Activated CD8-positive, alpha-beta memory T cell treated with anti-CD3 and anti-CD28 coated beads for 24 hours (primary cell): ENCODE data around the gene ANTKMT.

ENCODE experiments used
- DNase-seq: peaks from one replicate; pipeline ENCODE4 v3.0.0-alpha.2; 2020

ANTKMT gene

GRCh38 chr16:715477-716199, 5.3 kb upstream of the ANTKMT start:
- DNase-seq = peak; percentile 82

- DNase-seq = no peak
Measured at GRCh38 chr16:716200-716568, 4.8 kb upstream of the ANTKMT start.

DNA sequence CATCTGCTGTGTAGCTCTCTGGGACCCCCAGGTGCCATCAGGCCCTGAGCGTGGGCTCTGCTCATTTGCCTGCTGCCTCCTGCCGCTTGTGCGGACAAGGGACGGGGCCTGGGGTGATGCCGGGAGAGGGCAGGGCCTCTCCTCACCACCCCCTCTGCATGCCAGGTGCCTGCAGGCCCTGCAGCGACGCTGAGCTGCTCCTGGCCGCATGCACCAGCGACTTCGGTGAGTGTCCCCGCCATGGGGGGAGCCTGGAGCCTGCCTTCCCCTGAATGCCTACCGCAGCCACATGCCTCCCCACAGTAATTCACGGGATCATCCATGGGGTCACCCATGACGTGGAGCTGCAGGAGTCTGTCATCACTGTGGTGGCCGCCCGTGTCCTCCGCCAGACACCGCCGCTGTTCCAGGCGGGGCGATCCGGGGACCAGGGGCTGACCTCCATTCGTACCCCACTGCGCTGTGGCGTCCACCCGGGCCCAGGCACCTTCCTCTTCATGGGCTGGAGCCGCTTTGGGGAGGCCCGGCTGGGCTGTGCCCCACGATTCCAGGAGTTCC, 4.1 kb upstream of the ANTKMT start:
- no peak for DNase-seq

DNA sequence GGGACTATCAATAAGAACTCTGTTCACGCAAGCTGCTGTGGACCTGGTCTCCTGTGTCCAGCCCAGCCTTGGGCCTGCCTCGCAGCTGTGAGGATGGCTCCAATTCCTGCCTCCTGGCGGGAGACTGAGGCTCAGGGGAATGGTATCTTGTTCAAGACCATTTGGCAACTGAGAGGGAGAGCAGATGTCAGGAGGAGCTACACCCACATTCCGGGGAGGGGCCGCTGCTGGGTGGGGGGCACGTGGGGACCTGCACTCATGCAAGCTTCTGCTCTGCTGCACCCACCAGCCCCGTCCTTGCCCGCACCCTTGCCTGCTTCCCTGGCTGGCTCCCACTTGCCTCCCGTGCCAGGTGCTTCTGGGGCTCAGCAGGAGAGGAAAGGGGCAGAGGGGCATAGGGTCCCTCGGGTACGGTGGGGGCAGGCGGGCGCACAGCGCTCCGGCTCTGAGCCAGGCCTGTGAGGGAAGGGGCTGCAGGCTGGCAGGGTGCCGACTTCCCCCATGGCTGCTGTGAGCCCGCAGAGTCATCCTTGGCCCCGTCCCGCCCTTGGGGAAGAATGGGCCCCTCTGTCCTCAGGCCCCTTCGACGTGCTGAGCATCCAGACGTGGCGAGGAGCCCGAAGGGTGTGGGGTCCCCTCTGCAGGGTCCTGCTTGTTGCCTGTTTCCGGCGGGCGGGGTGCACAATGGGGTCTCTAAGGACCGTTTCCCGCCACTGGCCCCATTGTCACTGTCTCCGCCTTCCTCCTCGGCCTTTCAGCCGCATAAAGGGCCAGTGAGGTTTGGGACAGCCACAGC, 3.3 kb upstream of the ANTKMT start:
- DNase-seq = no peak

DNA sequence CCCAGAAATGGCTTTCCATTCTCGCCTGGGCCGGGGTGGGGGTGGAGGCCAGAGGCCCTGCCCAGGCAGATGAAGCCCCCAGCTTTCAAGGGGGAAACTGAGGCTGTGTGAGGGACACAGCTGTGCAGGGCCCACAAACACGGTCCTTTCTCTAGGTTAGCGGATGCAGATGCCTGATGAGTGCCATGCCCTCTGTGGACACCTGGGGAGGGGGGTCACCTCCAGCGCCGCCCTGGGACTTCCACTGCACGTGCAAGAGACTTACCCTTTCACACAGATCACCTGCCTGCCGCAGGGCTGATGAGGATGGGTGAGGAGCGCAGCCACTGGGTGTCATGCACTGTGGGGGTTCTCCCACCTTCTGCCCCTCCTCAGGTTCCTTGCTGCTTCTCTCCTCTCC, 2.6 kb upstream of the ANTKMT start:
- no peak for DNase-seq

- no peak for DNase-seq
Measured at GRCh38 chr16:718922-719321, 2.0 kb upstream of the ANTKMT start.

DNA sequence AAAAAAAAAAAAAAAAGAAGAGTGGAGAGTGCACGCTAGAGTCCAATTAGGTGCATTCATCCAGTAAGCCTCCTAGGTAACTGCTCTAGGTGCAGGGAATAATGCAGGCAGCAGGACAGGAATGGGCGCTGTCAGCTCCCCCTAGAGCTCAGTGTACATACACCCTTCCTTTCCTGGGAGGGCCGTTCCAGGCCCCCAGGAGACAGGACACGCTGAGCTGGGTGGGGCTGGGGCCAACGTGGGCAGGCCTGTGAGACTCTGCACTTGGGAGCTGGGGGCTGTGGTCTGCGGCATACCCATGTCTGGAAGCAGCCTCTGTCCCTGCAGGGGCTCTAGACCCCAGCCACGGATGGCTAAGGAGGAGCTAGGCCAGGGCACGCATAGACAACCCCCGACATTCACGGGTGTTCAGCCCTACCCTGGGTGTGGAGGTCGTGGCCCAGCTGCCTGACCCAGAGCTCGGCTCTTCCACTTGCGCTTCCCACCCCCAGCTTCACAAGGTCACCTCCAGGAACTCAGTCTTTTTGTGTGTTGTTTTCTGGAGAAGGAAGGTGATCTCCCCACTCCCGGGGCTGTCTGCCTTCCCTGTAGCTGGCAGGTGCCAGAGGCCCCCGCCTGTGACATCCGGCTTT, 1.0 kb upstream of the ANTKMT start:
- DNase-seq = peak; percentile 73

DNA sequence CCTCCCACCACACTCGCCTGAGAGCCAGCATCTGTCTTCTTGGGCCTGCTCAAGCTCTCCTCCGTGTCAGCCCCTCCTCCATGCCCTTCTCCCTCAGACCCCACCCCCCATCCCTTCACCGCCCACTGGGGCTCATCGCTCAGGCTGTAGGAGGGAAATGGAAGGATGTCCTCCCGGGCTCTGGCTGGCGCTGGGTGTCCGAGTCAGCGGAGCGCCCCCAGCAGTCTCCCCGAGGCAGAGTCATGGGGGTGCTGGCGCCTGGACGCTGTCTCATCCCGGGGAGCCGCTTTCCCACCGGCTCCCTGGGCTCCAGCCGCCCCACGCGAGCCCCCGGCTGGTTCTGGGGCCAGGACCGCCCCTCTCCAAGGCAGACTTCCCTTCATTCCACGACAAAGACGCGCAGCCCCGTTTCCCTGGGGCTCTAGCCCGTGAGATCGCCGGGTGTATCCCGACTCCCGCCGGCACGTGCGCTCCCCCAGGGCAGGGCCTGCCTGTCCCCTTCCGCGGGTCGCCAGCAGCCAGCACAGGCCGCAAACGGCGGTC, 428 bp upstream of the ANTKMT start:
- peak; percentile 85 for DNase-seq

- DNase-seq = peak; percentile 74
Measured at GRCh38 chr16:721765-722540, 1.0 kb downstream of the ANTKMT start.

DNA sequence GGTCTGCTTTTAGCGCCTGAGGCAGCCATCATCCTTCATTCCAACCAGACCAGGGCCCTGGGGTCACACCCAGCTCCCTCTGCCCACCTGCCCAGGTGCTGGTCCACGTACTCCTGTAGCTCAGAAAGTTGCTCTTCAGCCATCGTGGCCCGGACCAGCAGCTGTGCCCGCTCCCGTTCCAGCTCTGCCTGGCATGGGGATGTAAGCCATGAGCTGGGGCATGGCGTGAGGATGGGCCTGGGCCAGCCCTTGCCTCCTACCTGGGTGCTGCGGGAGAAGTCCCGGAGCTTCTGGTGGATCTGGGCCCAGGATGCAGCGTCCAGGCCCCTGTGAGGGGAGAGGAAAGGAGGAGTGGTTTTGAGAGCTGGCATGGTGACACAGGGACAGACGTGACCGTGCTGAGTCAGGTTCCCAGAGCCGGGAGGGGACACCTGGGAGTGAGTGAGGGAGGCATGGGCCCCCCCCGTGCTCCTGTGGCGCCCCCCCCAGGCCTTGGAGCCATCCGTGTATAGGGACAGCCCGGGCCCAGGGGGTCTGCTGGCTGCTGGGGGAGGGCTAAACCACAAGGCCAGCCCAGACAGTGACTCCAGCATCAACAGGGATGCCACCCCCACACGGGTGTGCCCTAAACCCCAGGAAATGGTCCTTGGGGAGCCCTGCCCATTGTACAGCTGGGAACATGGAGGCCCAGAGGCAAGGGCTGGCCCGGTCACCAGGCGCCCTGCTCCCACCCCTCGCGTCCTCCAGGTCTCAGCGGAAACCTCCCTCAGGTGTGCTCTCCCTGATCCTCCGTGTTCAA, 2.1 kb downstream of the ANTKMT start:
- DNase-seq = no peak

GRCh38 chr16:723695-724094, 2.7 kb downstream of the ANTKMT start:
- no peak for DNase-seq

- DNase-seq = no peak
Measured at GRCh38 chr16:724188-725040, 3.5 kb downstream of the ANTKMT start.

- DNase-seq = no peak
Measured at GRCh38 chr16:725041-725376, 4.1 kb downstream of the ANTKMT start.

- no peak for DNase-seq
Measured at GRCh38 chr16:725463-726187, 4.7 kb downstream of the ANTKMT start.

DNA sequence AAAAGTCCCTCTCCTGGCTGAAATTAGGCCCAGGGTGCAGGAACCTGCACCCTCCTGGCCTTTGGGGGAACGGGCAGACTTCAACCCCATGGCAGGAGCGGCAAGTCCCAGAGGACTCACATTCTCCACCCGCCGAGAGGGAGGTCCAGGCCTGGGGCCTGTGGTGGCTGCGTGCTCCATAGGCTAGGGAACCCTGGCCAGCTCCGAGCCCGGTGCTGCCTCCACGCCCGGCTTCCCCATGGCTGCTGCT, 5.2 kb downstream of the ANTKMT start:
- no peak for DNase-seq

DNA sequence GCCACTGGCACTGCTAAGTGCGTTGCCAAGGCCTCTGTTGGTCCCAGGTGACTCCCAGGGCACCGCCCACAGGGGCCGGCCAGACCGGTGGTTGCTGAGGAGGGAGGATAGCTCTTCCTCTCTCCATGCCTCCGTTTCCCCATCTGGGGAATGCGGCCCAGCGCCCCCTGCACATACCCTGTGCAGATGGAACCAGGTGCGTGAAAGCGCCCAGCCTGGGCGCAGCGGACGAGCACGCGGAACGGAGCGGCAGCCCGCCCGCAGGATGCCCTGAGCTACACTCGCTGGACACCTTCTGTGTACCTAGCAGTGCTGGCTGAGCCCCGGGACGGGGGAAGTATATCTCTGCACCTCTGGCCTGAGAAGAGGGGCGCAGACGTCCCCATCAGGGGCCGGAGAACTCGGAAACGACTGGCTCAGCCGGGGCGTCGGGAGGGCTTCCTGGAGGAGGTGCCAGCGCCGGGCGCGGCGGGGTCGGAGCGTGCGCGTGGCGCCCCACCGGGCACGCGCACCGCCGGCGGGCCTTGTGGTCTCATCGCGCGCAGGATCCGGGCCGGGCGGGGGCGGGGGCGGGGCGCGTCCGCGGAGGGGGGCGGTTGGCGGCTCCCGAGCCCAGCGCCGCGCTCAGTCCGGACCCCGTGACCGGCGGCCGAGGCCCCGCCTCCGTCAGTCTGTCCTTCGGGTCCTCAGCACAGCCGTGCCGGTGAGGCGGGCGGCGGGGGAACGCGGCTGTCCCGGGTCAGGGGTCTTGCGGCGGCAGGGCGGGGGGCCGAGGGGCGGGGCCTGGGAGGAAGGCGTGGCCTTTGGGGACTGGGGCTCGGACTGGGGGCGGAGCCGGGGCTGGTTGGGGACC, 5.7 kb downstream of the ANTKMT start, which contains the start of the genes CCDC78 and HAGHL:
CCDC78 (minus strand) TSS at position 6 of the 853 bp plus-strand sequence. CDS start 76 bp downstream, outside the sequence.
HAGHL (plus strand) TSS at position 669 of the 853 bp plus-strand sequence. CDS start 404 bp downstream, outside the sequence.
- peak; percentile 88 for DNase-seq

- peak; percentile 76 for DNase-seq
Measured at GRCh38 chr16:727291-727977, 6.5 kb downstream of the ANTKMT start.

- DNase-seq = peak; percentile 85
Measured at GRCh38 chr16:728131-728889, 7.4 kb downstream of the ANTKMT start.
